ENCODE measurements around the gene FOXR1.

FOXR1 gene

GRCh38 chr11:118930094-118930712 lies 41.4 kb upstream of the FOXR1 start:
- peak; percentile 84 for DNase-seq (ENCODE audit: low read depth)
- TF ChIP-seq POLR2A (IDR thresholded peaks at IDR 0.05; ENCODE audit: extremely low read depth, insufficient read length): peak; percentile 3
- peak; percentile 57; the same call in 1 of the 2 replicates for TF ChIP-seq MYC (IDR thresholded peaks at IDR 0.05; ENCODE audit: low read depth, low read length)
- TF ChIP-seq MAX (IDR thresholded peaks at IDR 0.05; ENCODE audit: low read depth, low read length): peak; percentile 58
- TF ChIP-seq CTCF (IDR thresholded peaks at IDR 0.05; ENCODE audit: low read depth, low read length): peak; percentile 96
- peak overlapping the region; percentile 65 for H3K4me3 ChIP-seq (ENCODE audit: low read depth, low read length)

- TF ChIP-seq POLR2A (IDR thresholded peaks at IDR 0.05; ENCODE audit: extremely low read depth, insufficient read length) (no peak), CTCF (IDR thresholded peaks at IDR 0.05; ENCODE audit: low read depth, low read length) (no peak), MYC (IDR thresholded peaks at IDR 0.05; ENCODE audit: low read depth, low read length) (no peak), MAX (IDR thresholded peaks at IDR 0.05; ENCODE audit: low read depth, low read length) (no peak)
- DNase-seq (ENCODE audit: low read depth): no peak
- no peak overlapping the region for H3K4me3 ChIP-seq (ENCODE audit: low read depth, low read length)
These were observed 40.0 kb upstream of the FOXR1 start for GRCh38 chr11:118931571-118931970.

- no peak for TF ChIP-seq MAX (IDR thresholded peaks at IDR 0.05; ENCODE audit: low read depth, low read length)
- no peak for TF ChIP-seq MYC (IDR thresholded peaks at IDR 0.05; ENCODE audit: low read depth, low read length)
- TF ChIP-seq CTCF (IDR thresholded peaks at IDR 0.05; ENCODE audit: low read depth, low read length): no peak
- TF ChIP-seq POLR2A (IDR thresholded peaks at IDR 0.05; ENCODE audit: extremely low read depth, insufficient read length): no peak
- H3K4me3 ChIP-seq (ENCODE audit: low read depth, low read length): no peak overlapping the region
- no peak for DNase-seq (ENCODE audit: low read depth)
These were observed 38.1 kb upstream of the FOXR1 start for GRCh38 chr11:118933486-118933885.

- DNase-seq (ENCODE audit: low read depth): no peak
- H3K4me3 ChIP-seq (ENCODE audit: low read depth, low read length): no peak overlapping the region
- TF ChIP-seq MYC (IDR thresholded peaks at IDR 0.05; ENCODE audit: low read depth, low read length) (no peak), MAX (IDR thresholded peaks at IDR 0.05; ENCODE audit: low read depth, low read length) (no peak), CTCF (IDR thresholded peaks at IDR 0.05; ENCODE audit: low read depth, low read length) (no peak), POLR2A (IDR thresholded peaks at IDR 0.05; ENCODE audit: extremely low read depth, insufficient read length) (no peak)
These were observed 36.2 kb upstream of the FOXR1 start for GRCh38 chr11:118935376-118935775.

- DNase-seq (ENCODE audit: low read depth): no peak
- no peak for TF ChIP-seq MAX (IDR thresholded peaks at IDR 0.05; ENCODE audit: low read depth, low read length)
- TF ChIP-seq MYC (IDR thresholded peaks at IDR 0.05; ENCODE audit: low read depth, low read length): no peak
- no peak for TF ChIP-seq POLR2A (IDR thresholded peaks at IDR 0.05; ENCODE audit: extremely low read depth, insufficient read length)
- no peak for TF ChIP-seq CTCF (IDR thresholded peaks at IDR 0.05; ENCODE audit: low read depth, low read length)
- no peak overlapping the region for H3K4me3 ChIP-seq (ENCODE audit: low read depth, low read length)
These were observed 32.8 kb upstream of the FOXR1 start for GRCh38 chr11:118938491-118939403.
